Measurements from ENCODE around the gene SLC38A8.

DNA sequence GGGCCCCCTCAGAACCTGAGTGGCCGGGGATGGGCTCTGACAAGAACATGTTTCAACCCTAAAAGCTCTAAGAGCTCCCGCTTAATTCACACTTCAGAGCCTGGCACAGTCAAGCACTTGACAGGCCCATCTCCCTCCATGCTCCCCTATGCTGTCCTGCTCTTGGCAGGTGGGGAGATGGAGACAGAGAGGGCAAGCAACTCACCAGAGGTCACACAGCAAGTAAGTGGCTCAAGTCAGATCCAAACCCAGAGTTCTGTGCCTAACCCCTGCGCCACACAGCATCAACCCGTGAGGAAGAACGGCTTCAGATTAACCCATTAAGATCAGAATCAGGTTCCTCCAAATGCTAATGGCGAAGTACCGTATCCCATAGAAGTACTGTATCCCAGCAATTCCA is 38.2 kb downstream of the SLC38A8 start:
- TF ChIP-seq, protein P1, sequence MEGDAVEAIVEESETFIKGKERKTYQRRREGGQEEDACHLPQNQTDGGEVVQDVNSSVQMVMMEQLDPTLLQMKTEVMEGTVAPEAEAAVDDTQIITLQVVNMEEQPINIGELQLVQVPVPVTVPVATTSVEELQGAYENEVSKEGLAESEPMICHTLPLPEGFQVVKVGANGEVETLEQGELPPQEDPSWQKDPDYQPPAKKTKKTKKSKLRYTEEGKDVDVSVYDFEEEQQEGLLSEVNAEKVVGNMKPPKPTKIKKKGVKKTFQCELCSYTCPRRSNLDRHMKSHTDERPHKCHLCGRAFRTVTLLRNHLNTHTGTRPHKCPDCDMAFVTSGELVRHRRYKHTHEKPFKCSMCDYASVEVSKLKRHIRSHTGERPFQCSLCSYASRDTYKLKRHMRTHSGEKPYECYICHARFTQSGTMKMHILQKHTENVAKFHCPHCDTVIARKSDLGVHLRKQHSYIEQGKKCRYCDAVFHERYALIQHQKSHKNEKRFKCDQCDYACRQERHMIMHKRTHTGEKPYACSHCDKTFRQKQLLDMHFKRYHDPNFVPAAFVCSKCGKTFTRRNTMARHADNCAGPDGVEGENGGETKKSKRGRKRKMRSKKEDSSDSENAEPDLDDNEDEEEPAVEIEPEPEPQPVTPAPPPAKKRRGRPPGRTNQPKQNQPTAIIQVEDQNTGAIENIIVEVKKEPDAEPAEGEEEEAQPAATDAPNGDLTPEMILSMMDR (IDR thresholded peaks at IDR 0.05): no peak
- TF ChIP-seq POLR2A (IDR thresholded peaks at IDR 0.05): no peak

Data from thyroid gland (tissue), 4 donors.